ENCODE data around the gene POC1A.

Gene POC1A

GRCh38 chr3:52088445-52089367 lies 65.5 kb downstream of the POC1A start:
- DNase-seq = no peak

DNA sequence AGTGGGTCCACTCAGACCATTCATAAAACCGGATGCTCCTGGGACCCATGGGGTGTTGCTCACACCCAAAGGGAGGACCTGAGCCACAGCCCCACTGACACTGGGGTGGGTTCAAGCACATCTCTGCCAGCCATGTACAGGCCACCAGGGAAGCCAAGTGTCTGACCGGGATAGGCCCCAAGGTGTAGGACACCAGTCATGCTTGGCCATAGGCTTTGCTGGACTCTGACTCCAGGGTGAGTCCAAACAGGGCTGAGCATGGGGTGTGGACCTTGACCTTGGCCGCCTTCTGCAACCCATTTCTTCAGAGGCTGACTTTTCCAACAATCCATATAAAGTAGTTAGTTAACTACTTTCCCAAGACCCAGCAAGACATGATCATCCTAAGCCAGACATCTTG lies 66.5 kb downstream of the POC1A start:
- DNase-seq = no peak

GRCh38 chr3:52086976-52087663 lies 67.1 kb downstream of the POC1A start:
- no peak for DNase-seq

DNA sequence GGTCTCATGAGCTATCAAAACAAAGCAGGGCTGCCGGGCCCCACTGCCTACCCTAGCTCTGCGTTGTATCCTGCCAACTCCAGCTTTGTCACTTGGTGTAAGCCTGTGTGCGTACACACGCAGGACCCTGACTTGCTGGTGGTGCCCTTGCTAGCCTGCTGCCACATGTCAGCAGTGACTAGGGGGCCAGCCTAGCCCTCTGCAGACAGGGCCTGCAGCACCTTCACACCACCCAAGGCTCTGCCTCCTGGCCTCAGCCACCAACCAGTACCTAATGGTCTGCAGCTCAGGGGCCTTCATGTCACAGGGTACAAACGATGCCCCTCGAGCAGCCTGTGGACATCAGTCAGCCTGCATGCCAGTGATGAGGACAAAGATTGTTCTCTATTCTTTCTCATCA lies 67.8 kb downstream of the POC1A start:
- DNase-seq = no peak

- DNase-seq = no peak
Observed at GRCh38 chr3:52085681-52086282, 68.4 kb downstream of the POC1A start.

DNA sequence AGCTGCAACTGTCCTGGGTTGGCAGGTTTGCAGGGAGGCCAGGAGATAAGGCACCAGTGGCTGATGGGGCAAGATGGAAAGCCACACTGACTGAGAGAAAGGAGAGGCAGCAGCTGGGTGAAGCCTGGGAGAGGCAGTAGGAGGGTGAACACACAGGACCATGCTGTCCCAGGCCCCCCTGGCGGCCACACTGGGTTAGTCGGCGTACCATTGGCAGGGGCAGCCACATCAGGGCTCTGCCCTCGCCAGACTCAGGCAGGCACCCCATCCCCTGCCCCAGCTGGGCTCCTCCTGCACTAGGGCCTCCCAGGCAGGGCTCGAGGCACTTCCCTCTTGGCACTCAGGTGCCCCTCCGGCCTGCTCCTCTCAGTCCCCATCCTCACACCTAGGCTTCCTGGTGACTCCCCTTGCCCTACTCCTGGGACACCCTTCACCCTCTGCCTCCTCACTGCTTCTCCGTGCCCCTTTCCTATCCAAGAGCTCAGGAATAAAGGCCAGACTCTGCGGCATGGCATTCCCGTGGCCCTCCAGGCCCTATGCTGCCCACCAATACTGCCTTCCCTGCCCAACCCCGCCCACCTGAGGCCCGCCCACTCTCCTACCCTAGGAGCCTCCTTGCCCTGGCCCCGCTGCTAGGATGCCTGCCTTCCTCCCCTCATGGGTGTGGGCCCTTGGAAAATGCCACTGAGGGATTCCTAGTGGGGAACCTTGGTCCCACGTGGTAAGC lies 69.1 kb downstream of the POC1A start:
- DNase-seq = no peak

GRCh38 chr3:52084216-52084945 lies 69.8 kb downstream of the POC1A start:
- DNase-seq = no peak

DNA sequence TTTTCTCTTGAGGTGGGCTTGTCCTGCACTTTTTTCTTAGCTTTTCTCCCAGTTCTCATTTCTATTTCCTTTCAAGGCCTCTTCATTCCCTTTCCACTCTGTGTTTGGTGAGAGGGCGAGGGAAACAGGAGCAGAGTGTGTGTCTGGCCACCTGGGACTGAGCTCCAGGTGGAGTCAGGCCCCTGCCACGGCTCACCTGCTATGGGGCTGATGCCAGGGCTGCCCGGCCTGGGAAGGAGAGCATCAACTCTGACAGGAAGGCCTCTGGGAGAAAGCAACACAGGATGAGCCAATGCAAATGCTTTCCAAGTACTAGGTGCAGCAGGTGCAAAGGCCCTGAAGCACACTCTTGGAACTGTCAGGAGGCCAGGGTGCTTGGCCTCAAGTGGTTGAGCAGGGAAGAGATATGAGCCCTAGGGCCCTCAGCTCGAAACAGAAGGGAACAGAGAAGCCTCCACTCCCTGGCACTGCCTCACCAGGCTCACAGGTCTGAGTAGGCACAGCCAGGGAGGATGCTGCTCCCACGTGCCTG lies 70.6 kb downstream of the POC1A start:
- DNase-seq = no peak

GRCh38 chr3:52082951-52083350 lies 71.3 kb downstream of the POC1A start:
- DNase-seq = no peak

DNA sequence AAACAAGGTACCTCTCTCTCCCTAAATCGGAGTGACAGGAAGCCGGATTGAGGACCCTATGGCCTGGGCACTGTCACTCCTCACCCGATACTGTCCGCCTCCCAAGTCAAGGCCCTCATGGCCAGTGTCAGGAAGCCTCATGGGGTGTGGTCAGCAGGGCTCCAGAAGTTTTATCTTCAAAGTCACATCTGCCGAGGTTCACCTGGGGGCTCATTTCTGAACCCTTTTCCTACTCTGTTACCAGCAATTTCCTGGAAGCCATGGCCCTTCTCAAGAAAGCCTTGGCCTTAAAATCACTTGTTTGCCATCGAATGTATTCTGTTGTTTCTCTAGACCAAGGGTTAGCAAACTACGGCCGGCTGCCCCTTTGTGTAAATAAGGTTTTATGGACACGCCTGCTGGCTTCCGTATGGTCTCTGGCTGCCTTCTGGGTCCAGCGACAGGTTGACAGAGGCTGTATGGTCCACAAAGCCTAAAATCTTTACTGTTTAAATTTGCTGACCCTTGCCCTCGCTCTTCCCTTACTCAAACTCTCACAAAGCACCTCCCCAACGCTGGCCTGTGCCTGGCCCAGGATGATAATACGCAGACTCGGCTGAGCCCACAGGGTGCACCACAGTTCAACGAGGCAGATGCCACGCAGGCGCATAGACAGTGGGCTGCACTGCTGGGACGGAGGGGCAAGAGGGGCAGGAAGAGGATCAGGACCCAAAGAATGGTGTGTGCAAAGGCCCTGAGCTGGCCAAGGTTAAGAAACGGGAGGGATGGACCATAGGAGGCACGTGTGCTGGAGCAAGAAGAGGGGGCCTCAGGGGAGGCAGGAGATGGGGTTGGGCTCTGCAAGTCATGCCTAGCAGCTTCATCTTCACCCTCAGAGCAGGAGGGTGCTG lies 73.1 kb downstream of the POC1A start:
- no peak for DNase-seq

GRCh38 chr3:52079958-52080357 lies 74.3 kb downstream of the POC1A start:
- DNase-seq = no peak

GRCh38 chr3:52078781-52079560 lies 75.3 kb downstream of the POC1A start:
- DNase-seq = no peak

- DNase-seq = no peak
Observed at GRCh38 chr3:52077925-52078324, 76.3 kb downstream of the POC1A start.

DNA sequence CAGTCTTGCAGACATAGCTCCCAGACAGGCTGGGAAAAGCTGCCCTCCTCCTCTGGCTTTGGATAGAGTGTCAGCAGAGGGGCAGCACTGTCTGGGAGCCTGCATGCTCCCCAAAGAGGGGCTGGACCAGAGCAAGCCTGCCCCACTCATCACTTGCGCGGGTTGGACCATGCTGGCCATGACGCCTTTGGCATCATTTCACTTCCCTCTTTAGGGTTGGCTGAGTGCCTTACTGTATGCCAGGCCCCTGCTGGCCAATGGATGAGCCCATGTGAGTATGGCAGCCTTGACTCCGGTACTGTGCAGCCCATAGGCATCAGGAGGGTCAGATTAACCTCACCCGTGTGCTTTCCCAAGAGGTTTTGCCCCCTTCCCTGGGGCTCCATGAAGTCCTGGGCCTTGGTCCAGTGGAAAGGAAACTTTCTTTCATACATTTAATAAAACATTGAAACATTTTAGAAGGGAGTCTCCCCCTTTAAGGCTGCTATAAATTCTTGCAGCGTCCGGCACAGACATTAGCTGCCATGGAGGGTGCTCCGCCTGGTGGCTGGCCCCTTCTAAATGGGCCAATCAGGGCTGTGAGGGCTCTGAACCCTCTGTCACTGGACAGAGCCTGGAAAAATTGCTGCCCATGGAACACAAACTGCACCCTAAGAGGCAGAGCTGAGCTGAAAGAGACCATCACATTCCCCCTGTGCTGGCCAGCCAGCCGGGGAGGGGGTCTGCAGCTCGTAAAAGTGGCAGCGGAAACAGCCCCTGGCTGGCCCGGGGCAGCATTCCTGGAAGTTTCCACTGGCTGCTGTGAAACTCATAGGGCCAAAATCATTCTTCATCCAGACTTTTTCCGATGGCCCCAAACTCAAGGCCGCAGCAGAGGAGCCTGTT lies 77.1 kb downstream of the POC1A start:
- peak in 4 of 51 donors; percentile 10 to 38 (median 24) for DNase-seq

- DNase-seq = no peak
Observed at GRCh38 chr3:52073490-52073889, 80.7 kb downstream of the POC1A start.

- DNase-seq = no peak
Observed at GRCh38 chr3:52072471-52072870, 81.8 kb downstream of the POC1A start.

GRCh38 chr3:52072020-52072419 lies 82.2 kb downstream of the POC1A start:
- DNase-seq = no peak
